HG03378 (cell line): ENCODE measurements around the gene OSBPL2.

ENCODE experiments used
- ATAC-seq: cut with Tn5 transposase; IDR thresholded peaks from one replicate; pipeline ENCODE4 v1.9.1; 2021; ENCODE audit warnings: mild to moderate bottlenecking, moderate library complexity; ENCODE audit not compliant: unreplicated experiment

Gene OSBPL2

GRCh38 chr20:62297449-62298227 lies 59.3 kb downstream of the OSBPL2 start:
- no peak for ATAC-seq

- no peak for ATAC-seq
Measured at GRCh38 chr20:62298577-62299249, 60.4 kb downstream of the OSBPL2 start.

GRCh38 chr20:62299666-62300236 lies 61.4 kb downstream of the OSBPL2 start:
- ATAC-seq: no peak

- no peak for ATAC-seq
Measured at GRCh38 chr20:62300319-62300718, 62.0 kb downstream of the OSBPL2 start.

- no peak for ATAC-seq
Measured at GRCh38 chr20:62301111-62301668, 62.9 kb downstream of the OSBPL2 start.

- peak; percentile 51 for ATAC-seq
Measured at GRCh38 chr20:62301773-62302340, 63.5 kb downstream of the OSBPL2 start.

GRCh38 chr20:62302341-62303061 lies 64.2 kb downstream of the OSBPL2 start, which contains the start of gene ADRM1:
ADRM1 (plus strand) TSS chr20:62302997; CDS start chr20:62303569, 572 bp downstream.
- peak; percentile 79 for ATAC-seq

- ATAC-seq: no peak
Measured at GRCh38 chr20:62303062-62303339, 64.7 kb downstream of the OSBPL2 start.

GRCh38 chr20:62303340-62304226 lies 65.3 kb downstream of the OSBPL2 start:
- no peak for ATAC-seq

- no peak for ATAC-seq
Measured at GRCh38 chr20:62304331-62305148, 66.2 kb downstream of the OSBPL2 start.

GRCh38 chr20:62305149-62305764 lies 66.9 kb downstream of the OSBPL2 start:
- ATAC-seq: no peak

- no peak for ATAC-seq
Measured at GRCh38 chr20:62305765-62306413, 67.6 kb downstream of the OSBPL2 start.

GRCh38 chr20:62306414-62307187 lies 68.3 kb downstream of the OSBPL2 start:
- ATAC-seq: no peak

GRCh38 chr20:62307226-62308101 lies 69.1 kb downstream of the OSBPL2 start:
- no peak for ATAC-seq

- no peak for ATAC-seq
Measured at GRCh38 chr20:62308102-62308822, 69.9 kb downstream of the OSBPL2 start.
